T-helper 1 cell (primary cell): ENCODE measurements around the gene IRX5.

Source experiments
- DNase-seq, 5 donors: peaks; one replicate each; pipeline ENCODE4 v3.0.0-alpha.2; 2012 to 2020

IRX5 gene

GRCh38 chr16:54952195-54952594 lies 21.5 kb downstream of the IRX5 start:
- DNase-seq, result no peak

GRCh38 chr16:54953461-54953860 lies 22.8 kb downstream of the IRX5 start:
- DNase-seq, result no peak

DNA sequence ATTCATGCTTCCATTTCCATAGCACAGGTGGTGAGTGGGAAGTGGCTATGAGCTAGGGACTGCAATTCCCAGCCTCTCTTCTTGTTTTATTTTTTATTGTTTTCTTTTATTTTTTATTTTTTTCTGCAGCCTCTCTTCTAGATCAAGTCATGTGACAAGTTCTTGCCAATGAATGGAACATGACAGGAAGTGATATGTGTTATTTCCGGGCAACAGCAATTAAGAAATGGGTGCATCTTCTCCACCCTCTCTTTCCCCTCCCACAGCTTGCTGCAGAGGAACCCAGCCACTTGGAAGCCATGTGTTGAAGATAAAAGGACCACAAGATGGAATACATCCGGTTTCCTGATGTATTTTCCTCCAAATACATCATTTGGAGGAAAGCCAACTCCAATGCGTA lies 23.6 kb downstream of the IRX5 start:
- DNase-seq, result no peak

DNA sequence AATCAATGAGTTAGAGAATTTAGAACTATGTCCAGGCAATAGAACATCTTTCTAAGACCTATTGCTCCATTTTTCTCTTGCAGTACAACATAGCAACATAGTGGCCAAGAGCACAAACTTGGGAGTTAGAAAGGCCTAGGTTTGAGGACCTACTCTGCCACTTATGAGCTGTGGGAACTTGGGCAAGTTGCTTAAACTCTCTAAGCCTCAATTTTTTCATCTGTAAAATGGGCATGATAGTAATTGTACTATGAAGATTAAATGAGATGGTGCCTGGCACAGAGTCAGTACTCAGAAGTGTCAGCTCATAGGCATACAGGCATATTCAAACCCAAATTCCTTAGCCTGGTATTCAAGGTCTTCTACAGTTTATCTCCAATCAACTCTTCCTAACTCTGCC lies 25.1 kb downstream of the IRX5 start:
- no peak for DNase-seq

- peak in 1 of 5 donors; percentile 28 for DNase-seq
Observed at GRCh38 chr16:54957403-54958166, 26.9 kb downstream of the IRX5 start.

- DNase-seq, result no peak
Observed at GRCh38 chr16:54962045-54962444, 31.4 kb downstream of the IRX5 start.

DNA sequence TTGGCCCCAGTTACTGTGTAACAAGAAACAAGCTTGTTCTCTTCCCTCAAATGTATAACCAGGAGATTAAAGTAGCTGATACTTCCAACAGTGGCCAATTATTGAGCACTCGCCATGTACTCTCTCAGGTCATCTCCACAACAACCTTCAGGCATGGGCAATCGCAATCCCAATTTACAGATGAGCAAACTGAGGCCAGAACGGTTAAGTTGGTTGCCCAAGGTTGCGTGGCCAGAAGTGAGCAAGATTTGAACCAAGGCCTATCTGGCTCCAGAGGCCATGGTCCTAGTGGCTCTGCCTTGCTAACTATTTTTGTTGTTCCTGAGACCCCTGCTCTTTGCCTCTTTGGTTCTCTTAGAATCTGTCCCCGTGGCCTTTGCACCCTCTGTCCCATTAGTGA lies 33.6 kb downstream of the IRX5 start:
- DNase-seq, result no peak

DNA sequence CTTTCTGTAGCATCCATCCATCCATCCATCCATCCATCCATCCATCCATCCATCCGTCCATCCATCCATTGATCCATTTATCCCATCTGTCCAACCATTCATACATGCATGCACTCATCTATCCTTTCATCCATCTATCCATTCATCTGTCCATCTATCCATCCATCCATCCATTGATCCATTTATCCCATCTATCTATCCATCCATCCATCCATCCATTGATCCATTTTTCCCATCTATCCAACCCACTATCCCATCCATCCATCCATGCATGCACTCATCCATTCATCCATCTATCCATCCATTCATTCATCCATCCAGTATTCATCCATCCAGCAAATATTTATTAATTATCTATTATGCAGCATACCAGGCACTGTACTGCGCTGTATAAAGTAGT lies 34.8 kb downstream of the IRX5 start:
- DNase-seq, result no peak

- DNase-seq, result no peak
Observed at GRCh38 chr16:54968011-54968410, 37.3 kb downstream of the IRX5 start.

- no peak for DNase-seq
Observed at GRCh38 chr16:54968784-54969183, 38.1 kb downstream of the IRX5 start.

GRCh38 chr16:54970016-54970415 lies 39.4 kb downstream of the IRX5 start:
- DNase-seq, result no peak

DNA sequence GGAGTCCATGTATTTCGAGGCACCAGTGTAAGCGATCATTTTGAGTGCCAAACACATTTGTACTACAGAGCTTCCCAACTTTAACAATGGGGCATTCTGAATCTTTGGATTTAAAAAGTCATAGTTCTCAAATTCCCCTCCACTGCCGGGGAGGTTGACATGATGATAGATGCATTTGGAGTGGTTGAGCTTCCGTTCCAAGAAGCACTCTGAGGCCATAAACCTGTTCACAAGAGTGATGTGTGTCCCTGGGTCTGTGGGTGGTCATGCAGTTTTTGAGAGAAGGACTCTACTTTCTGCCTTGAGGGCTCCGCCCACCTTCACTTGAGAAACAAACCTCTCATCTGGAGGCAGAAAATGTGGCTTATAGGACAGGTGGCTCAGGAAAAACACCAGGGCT lies 43.7 kb downstream of the IRX5 start:
- no peak for DNase-seq

- DNase-seq, result no peak
Observed at GRCh38 chr16:54976651-54977200, 46.1 kb downstream of the IRX5 start.

GRCh38 chr16:54977211-54977610 lies 46.5 kb downstream of the IRX5 start:
- DNase-seq, result no peak

- no peak for DNase-seq
Observed at GRCh38 chr16:54980821-54981220, 50.2 kb downstream of the IRX5 start.
